Parathyroid adenoma (tissue), 2 donors: Measurements from ENCODE around the gene CALHM1.

Source experiments
- H2AFZ ChIP-seq: fragments of 300-600 bp; sonication (generic); one replicate; pipeline ENCODE4 v1.7.0; 2017; ENCODE audit warnings: antibody characterized with exemption, mild to moderate bottlenecking
- H3K27ac ChIP-seq: fragments of 300-600 bp; sonication (generic); one replicate; pipeline ENCODE4 v1.7.0; 2017
- H3K27me3 ChIP-seq: fragments of 300-600 bp; sonication (generic); one replicate; pipeline ENCODE4 v1.7.0; 2017; ENCODE audit warnings: low read length; ENCODE audit not compliant: control insufficient read depth, insufficient read depth
- H3K36me3 ChIP-seq: fragments of 300-600 bp; sonication (generic); one replicate; pipeline ENCODE4 v1.7.0; 2017; ENCODE audit warnings: low read length; ENCODE audit not compliant: control insufficient read depth, insufficient read depth
- H3K4me1 ChIP-seq: fragments of 300-600 bp; sonication (generic); one replicate; pipeline ENCODE4 v1.7.0; 2017; ENCODE audit warnings: control low read depth
- H3K4me2 ChIP-seq: fragments of 300-600 bp; sonication (generic); one replicate; pipeline ENCODE4 v1.7.0; 2017; ENCODE audit warnings: low read length
- H3K4me3 ChIP-seq: fragments of 300-600 bp; sonication (generic); one replicate; pipeline ENCODE4 v1.7.0; 2017; ENCODE audit warnings: low read depth, low read length
- H3K79me2 ChIP-seq: fragments of 300-600 bp; sonication (generic); one replicate; pipeline ENCODE4 v1.7.0; 2017; ENCODE audit warnings: control low read depth
- H3K9ac ChIP-seq: fragments of 300-600 bp; sonication (generic); one replicate; pipeline ENCODE4 v1.7.0; 2017; ENCODE audit warnings: mild to moderate bottlenecking
- H3K9me3 ChIP-seq: fragments of 300-600 bp; sonication (generic); one replicate; pipeline ENCODE4 v1.7.0; 2017; ENCODE audit warnings: low read length; ENCODE audit not compliant: control insufficient read depth
- TF ChIP-seq, protein P1 (sequence below): fragments of 300-600 bp; sonication (generic); IDR thresholded peaks from one replicate; pipeline ENCODE4 v1.7.0; 2017; ENCODE audit warnings: antibody characterized with exemption, mild to moderate bottlenecking
- donor health status: primary hyperparathyroidism.

CALHM1 gene

DNA sequence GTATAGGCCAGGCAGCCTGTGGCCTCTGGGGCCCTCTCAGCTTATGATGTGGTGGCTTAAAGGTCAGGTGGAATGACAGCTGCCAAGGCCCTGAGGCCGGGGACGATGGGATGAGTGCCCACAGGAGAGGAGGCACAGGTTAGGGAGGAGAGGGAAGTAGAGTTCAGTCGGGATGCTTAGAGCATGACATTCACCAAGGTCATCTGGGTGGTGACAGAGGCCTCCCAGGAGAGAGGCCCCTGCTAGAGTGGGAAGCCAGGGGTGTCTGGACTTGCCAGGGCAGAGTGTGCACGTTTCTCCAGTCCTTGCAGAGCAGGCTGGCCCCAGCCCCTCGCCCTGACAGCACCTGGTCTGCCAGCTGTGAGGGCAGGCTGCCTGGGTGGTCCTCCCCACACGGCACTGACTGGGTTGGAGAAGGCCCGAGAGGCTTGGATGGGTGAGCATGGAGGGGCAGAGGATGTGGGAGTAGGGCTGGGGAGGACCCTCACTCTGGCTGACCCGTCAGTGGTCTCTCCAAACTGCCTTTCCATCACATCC is 1.5 kb downstream of the CALHM1 start:
- H3K9ac ChIP-seq, result no peak overlapping the region
- no peak overlapping the region for H3K27ac ChIP-seq
- H2AFZ ChIP-seq, result no peak overlapping the region
- H3K27me3 ChIP-seq, result no peaks in the 10 kb centered on the region
- no peaks in the 10 kb centered on the region for H3K36me3 ChIP-seq
- TF ChIP-seq, protein P1, sequence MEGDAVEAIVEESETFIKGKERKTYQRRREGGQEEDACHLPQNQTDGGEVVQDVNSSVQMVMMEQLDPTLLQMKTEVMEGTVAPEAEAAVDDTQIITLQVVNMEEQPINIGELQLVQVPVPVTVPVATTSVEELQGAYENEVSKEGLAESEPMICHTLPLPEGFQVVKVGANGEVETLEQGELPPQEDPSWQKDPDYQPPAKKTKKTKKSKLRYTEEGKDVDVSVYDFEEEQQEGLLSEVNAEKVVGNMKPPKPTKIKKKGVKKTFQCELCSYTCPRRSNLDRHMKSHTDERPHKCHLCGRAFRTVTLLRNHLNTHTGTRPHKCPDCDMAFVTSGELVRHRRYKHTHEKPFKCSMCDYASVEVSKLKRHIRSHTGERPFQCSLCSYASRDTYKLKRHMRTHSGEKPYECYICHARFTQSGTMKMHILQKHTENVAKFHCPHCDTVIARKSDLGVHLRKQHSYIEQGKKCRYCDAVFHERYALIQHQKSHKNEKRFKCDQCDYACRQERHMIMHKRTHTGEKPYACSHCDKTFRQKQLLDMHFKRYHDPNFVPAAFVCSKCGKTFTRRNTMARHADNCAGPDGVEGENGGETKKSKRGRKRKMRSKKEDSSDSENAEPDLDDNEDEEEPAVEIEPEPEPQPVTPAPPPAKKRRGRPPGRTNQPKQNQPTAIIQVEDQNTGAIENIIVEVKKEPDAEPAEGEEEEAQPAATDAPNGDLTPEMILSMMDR, result no peak
- no peak overlapping the region for H3K4me2 ChIP-seq
- no peak overlapping the region for H3K4me3 ChIP-seq
- peaks cover 7% of the 10 kb centered on the region for H3K4me1 ChIP-seq
- H3K79me2 ChIP-seq, result no peaks in the 10 kb centered on the region
- H3K9me3 ChIP-seq, result no peaks in the 10 kb centered on the region

DNA sequence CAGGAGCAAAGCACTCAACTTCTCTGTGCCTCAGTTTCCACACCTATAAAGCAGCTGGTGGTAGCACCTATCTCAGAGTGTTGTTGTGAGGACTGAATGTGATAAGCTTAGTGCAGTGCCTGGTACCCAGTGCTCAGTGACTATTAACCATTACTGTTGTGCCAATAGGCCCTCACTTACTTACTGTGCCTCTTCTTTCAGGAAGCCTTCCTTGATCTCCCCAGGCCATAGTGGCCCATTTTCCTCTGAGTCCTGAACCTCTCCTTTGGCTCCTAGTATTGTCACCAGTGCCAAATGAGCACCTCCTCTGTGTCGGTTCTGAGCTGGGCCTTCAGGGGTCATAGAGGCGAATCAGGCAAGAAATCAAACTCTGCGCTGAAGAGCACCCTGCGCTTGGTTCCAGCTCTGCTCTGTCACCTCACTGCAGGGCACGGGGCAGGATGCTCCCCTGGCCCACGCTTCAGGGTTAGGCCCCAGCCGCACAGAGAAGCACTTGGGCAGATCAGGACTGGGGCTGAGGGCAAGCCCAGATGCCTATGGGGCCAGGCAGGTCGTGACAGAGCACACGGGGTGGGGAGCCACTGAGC is 2.5 kb downstream of the CALHM1 start:
- Histone ChIP-seq H3K9me3 (no peaks in the 10 kb centered on the region), H3K27me3 (no peaks in the 10 kb centered on the region), H3K4me3 (no peak overlapping the region), H2AFZ (no peak overlapping the region), H3K9ac (no peak overlapping the region), H3K4me1 (peaks cover 7% of the 10 kb centered on the region), H3K4me2 (no peak overlapping the region), H3K36me3 (no peaks in the 10 kb centered on the region), H3K27ac (no peak overlapping the region), H3K79me2 (no peaks in the 10 kb centered on the region)
- TF ChIP-seq, protein P1, result no peak

DNA sequence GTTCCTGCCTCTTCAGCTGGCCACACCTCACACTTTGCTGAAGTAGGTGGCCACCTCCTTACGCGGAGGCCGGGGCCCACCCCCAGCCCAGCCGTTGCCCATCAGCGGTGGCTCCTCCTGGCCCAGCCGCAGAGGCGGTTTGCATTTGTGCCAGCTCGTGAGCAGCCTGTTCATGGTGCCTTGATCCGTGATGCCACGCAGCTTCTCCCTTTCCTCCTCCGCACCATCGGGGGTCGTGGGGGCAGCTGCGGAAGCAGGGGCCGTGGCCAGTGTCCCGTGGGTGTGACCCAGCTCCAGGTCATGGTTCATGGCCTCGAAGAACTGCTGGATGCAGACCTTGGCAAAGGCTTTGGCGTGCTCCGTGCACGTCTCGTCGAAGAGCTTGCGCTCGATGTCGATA is 3.5 kb downstream of the CALHM1 start:
- H3K27ac ChIP-seq, result no peak overlapping the region
- no peak overlapping the region for H2AFZ ChIP-seq
- no peaks in the 10 kb centered on the region for H3K9me3 ChIP-seq
- no peaks in the 10 kb centered on the region for H3K79me2 ChIP-seq
- TF ChIP-seq, protein P1, result no peak
- no peaks in the 10 kb centered on the region for H3K27me3 ChIP-seq
- H3K9ac ChIP-seq, result no peak overlapping the region
- no peaks in the 10 kb centered on the region for H3K36me3 ChIP-seq
- peaks cover 7% of the 10 kb centered on the region for H3K4me1 ChIP-seq
- H3K4me2 ChIP-seq, result no peak overlapping the region
- H3K4me3 ChIP-seq, result no peak overlapping the region

DNA sequence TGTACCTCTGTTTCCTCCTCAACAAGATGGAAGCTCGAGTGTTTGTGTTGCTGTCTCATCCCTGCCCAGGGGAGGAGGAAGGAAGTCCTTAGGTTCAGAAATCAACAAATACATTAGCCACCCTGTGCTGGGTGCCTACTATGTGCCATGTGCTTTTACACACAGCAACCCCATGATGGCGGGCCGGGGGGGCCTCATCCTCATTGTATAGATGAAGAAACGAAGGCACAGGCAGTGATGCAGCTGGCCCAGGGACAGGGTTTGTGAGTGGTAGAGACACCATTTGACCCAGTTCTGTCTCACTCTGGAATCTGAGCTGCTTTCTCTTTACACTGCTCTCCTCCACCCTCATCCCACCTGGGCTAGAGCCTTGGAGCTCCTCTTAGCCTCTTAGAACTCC is 4.7 kb downstream of the CALHM1 start:
- Histone ChIP-seq H3K4me1 (peaks cover 7% of the 10 kb centered on the region), H3K36me3 (no peaks in the 10 kb centered on the region), H3K9ac (no peak overlapping the region), H3K9me3 (no peaks in the 10 kb centered on the region), H3K4me2 (no peak overlapping the region), H2AFZ (no peak overlapping the region), H3K79me2 (no peaks in the 10 kb centered on the region), H3K27ac (no peak overlapping the region), H3K4me3 (no peak overlapping the region), H3K27me3 (no peaks in the 10 kb centered on the region)
- TF ChIP-seq, protein P1, result no peak
